Nucleus accumbens (tissue), 56 donors: Measurements from ENCODE around the gene NEK11.

ENCODE experiments used
- DNase-seq, 56 donors: peaks; one replicate each; lab custom pipeline; 2025; lab: John Stamatoyannopoulos, UW

NEK11 gene

GRCh38 chr3:131393051-131393450 is 366.4 kb downstream of the NEK11 start:
- no peak for DNase-seq

DNA sequence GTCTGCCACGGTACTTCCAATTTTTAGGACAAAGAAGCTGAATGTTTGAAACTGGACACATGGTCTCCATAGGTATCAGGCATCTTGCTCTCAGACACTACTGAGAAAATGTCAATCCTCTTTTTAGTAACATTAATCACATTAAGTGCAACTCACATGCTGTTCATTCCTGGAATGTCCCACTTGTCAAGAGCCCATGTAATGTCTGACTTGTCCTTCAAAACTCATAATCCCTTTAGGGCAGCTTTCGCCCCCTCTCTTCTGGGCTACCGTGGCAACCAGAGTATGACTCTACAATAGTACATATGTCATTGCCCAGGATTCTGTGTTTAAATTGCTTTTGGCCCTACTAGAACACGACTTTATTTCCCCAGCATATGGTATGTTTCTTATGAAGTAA is 367.2 kb downstream of the NEK11 start:
- no peak for DNase-seq

- no peak for DNase-seq
Measured at GRCh38 chr3:131394400-131394799, 367.7 kb downstream of the NEK11 start.

DNA sequence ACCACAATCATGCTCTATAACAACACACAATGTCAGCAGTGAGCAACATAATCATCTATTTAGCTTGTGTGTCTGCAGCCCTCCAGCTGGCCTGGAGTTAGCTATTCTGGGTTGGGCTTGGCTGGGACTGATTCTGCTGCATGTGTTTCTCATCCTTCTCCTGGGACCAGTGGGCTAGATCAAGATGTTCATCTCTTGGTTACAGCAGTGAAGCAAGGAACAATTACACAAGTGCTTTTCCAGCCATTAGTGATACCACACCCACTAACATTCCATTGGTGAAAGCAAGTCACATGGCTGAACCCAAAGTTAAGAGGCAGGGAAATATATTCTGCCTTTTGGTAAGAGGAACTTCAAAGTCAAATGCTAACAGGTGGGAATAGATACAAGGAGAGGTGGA is 369.5 kb downstream of the NEK11 start:
- no peak for DNase-seq

DNA sequence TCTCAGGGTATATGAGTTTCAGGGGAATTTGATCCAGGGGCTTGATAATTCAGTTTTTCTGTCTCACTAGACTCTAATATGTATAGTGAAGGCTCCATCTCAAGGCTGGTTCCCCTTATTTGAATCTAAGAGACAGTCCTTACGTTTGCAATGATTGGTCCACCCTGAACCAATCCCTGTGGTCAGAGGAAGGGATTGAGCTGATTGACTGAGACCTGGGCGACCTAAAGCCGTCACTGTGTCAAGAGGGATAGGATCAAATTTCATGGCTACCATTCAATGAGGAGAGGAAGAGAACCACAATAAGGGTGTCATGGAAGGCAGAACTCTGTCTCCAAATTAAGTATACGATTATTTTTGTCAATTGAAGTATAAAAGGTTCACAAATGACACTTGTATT is 371.2 kb downstream of the NEK11 start:
- DNase-seq, result no peak
